H1 (cell line): ENCODE data around the gene FAM53C. TPM values are rescaled to one million over a fixed set of nuclear protein-coding genes. Genes with fewer than 3 reads are reported as not detected.

ENCODE experiments used
- HDAC6 ChIP-seq: IDR thresholded peaks from one replicate; pipeline ENCODE4 v1.7.1; 2012; ENCODE audit warnings: low read depth, mild to moderate bottlenecking, inconsistent platforms, low read length, moderate library complexity
- YY1 ChIP-seq: IDR thresholded peaks from 2 replicates; pipeline ENCODE4 v1.6.1; 2011; ENCODE audit warnings: low read depth, mild to moderate bottlenecking, low read length
- polyA plus RNA-seq, 7 experiments: library from polyadenylated mRNA; depleted of rRNA in 3 of 7; stranded (reverse) in 5 of 7; unstranded in 2 of 7; fragments of >200 nt in 5 of 7; fragments of 200-250 nt in 2 of 7; gene quantifications; 1 replicate in 5 of 7; 2 replicates in 1 of 7; 4 replicates in 1 of 7; pipeline versions ENCODE4 v1.2.1 to v1.2.3, GENCODE V29; 2011 to 2013; ENCODE audit warnings: missing spikeins in 2 of 7, mixed read lengths in 2 of 7
- total RNA-seq: library from RNA; stranded (reverse); fragmentation: NEBNext Ultra II Directional; extraction: Animal tissue kit (Norgen Biotek cat#: 25700); gene quantifications from 2 replicates; pipeline ENCODE4 v1.2.1, GENCODE V29; 2021

The FAM53C gene
- total and polyA plus RNA-seq, 2 of the 8 experiments (the other 6 are each of a cell fraction or from before 2014, with no cell fraction given), result 57.6 to 75.3 TPM

DNA sequence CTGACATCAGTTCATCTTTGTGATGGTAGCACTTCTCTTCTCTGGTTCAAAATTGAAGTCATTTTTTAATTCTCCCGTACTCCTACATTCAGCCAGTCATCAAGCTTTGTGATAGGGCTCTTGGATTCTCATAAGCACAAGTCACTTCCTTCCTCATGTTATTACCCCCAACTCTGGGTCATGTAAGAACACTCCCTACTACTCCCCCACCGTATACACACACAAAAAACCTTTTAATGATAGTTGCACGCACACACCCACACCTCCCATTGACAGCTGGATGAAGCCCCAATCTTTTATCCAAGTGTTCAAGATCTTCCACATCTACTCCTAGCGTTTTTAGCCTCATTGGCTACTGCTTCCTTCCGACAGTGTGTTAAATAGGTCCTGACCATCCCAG, 31.2 kb downstream of the FAM53C start (continued):
- TF ChIP-seq YY1 (no peak), HDAC6 (no peak)
